Measurements from ENCODE around the gene CHL1.

CHL1 gene

GRCh38 chr3:228442-229182, 32.0 kb downstream of the CHL1 start:
- DNase-seq (ENCODE audit: low read depth in 2 of 2): no peak

GRCh38 chr3:229183-229661, 32.7 kb downstream of the CHL1 start:
- DNase-seq (ENCODE audit: low read depth in 2 of 2): no peak

- DNase-seq (ENCODE audit: low read depth in 2 of 2): no peak
Observed at GRCh38 chr3:236881-237280, 40.3 kb downstream of the CHL1 start.

GRCh38 chr3:242602-243355, 46.2 kb downstream of the CHL1 start:
- no peak for DNase-seq (ENCODE audit: low read depth in 2 of 2)

- no peak for DNase-seq (ENCODE audit: low read depth in 2 of 2)
Observed at GRCh38 chr3:243356-243725, 46.8 kb downstream of the CHL1 start.

- no peak for DNase-seq (ENCODE audit: low read depth in 2 of 2)
Observed at GRCh38 chr3:244041-244440, 47.5 kb downstream of the CHL1 start.

- no peak for DNase-seq (ENCODE audit: low read depth in 2 of 2)
Observed at GRCh38 chr3:247916-248315, 51.4 kb downstream of the CHL1 start.

GRCh38 chr3:248864-249520, 52.4 kb downstream of the CHL1 start:
- no peak for DNase-seq (ENCODE audit: low read depth in 2 of 2)

- no peak for DNase-seq (ENCODE audit: low read depth in 2 of 2)
Observed at GRCh38 chr3:249587-250262, 53.2 kb downstream of the CHL1 start.

GRCh38 chr3:256501-256900, 59.9 kb downstream of the CHL1 start:
- no peak for DNase-seq (ENCODE audit: low read depth in 2 of 2)

- DNase-seq (ENCODE audit: low read depth in 2 of 2): no peak
Observed at GRCh38 chr3:257826-258225, 61.3 kb downstream of the CHL1 start.

GRCh38 chr3:260898-261297, 64.3 kb downstream of the CHL1 start:
- no peak for DNase-seq (ENCODE audit: low read depth in 2 of 2)

GRCh38 chr3:263393-263792, 66.8 kb downstream of the CHL1 start:
- DNase-seq (ENCODE audit: low read depth in 2 of 2): no peak

GRCh38 chr3:264394-265156, 68.0 kb downstream of the CHL1 start:
- no peak for DNase-seq (ENCODE audit: low read depth in 2 of 2)

- no peak for DNase-seq (ENCODE audit: low read depth in 2 of 2)
Observed at GRCh38 chr3:267101-267500, 70.5 kb downstream of the CHL1 start.

GRCh38 chr3:270688-271087, 74.1 kb downstream of the CHL1 start:
- no peak for DNase-seq (ENCODE audit: low read depth in 2 of 2)

- DNase-seq (ENCODE audit: low read depth in 2 of 2): no peak
Observed at GRCh38 chr3:274927-275326, 78.4 kb downstream of the CHL1 start.

GRCh38 chr3:277873-278272, 81.3 kb downstream of the CHL1 start:
- DNase-seq (ENCODE audit: low read depth in 2 of 2): no peak

GRCh38 chr3:278300-279064, 81.9 kb downstream of the CHL1 start:
- DNase-seq (ENCODE audit: low read depth in 2 of 2): no peak

- DNase-seq (ENCODE audit: low read depth in 2 of 2): no peak
Observed at GRCh38 chr3:279325-279724, 82.8 kb downstream of the CHL1 start.

- DNase-seq (ENCODE audit: low read depth in 2 of 2): no peak
Observed at GRCh38 chr3:280681-281080, 84.1 kb downstream of the CHL1 start.

All from stimulated activated CD8-positive, alpha-beta memory T cell treated with anti-CD3 and anti-CD28 coated beads, Interleukin-15, amount 100 ng/mL, for 48 hours (primary cell).